ENCODE measurements around the gene BRD2.

BRD2 gene

GRCh38 chr6:32968093-32968866, at the start of gene BRD2:
BRD2 (plus strand) TSS chr6:32968594; CDS start chr6:32972899, 4,305 bp downstream.
- Histone ChIP-seq H3K4me3 (ENCODE audit: low read depth, low read length) (peak within 1 kb of the TSS; percentile 87), H3K27ac (peak within 1 kb of the TSS; percentile 99), H3K27me3 (ENCODE audit: insufficient read depth, low read depth, severe bottlenecking) (no peaks in the 10 kb centered on the region), H3K36me3 (peaks cover 35% of the 10 kb centered on the region), H3K9me3 (ENCODE audit: severe bottlenecking) (no peaks in the 10 kb centered on the region)
- TF ChIP-seq, protein P1, sequence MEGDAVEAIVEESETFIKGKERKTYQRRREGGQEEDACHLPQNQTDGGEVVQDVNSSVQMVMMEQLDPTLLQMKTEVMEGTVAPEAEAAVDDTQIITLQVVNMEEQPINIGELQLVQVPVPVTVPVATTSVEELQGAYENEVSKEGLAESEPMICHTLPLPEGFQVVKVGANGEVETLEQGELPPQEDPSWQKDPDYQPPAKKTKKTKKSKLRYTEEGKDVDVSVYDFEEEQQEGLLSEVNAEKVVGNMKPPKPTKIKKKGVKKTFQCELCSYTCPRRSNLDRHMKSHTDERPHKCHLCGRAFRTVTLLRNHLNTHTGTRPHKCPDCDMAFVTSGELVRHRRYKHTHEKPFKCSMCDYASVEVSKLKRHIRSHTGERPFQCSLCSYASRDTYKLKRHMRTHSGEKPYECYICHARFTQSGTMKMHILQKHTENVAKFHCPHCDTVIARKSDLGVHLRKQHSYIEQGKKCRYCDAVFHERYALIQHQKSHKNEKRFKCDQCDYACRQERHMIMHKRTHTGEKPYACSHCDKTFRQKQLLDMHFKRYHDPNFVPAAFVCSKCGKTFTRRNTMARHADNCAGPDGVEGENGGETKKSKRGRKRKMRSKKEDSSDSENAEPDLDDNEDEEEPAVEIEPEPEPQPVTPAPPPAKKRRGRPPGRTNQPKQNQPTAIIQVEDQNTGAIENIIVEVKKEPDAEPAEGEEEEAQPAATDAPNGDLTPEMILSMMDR (IDR thresholded peaks at IDR 0.05; ENCODE audit: low read depth, low read length), result no peak
- peak; percentile 100 for DNase-seq

GRCh38 chr6:32920715-32921114, 47.7 kb upstream of the BRD2 start:
- Histone ChIP-seq H3K27me3 (ENCODE audit: insufficient read depth, low read depth, severe bottlenecking) (no peaks in the 10 kb centered on the region), H3K27ac (no peak overlapping the region), H3K4me3 (ENCODE audit: low read depth, low read length) (no peak overlapping the region), H3K36me3 (no peaks in the 10 kb centered on the region), H3K9me3 (ENCODE audit: severe bottlenecking) (no peaks in the 10 kb centered on the region)
- TF ChIP-seq, protein P1 (IDR thresholded peaks at IDR 0.05; ENCODE audit: low read depth, low read length), result no peak
- DNase-seq, result no peak

- H3K27ac ChIP-seq, result no peak overlapping the region
- no peaks in the 10 kb centered on the region for H3K9me3 ChIP-seq (ENCODE audit: severe bottlenecking)
- H3K4me3 ChIP-seq (ENCODE audit: low read depth, low read length), result no peak overlapping the region
- TF ChIP-seq, protein P1 (IDR thresholded peaks at IDR 0.05; ENCODE audit: low read depth, low read length), result no peak
- no peaks in the 10 kb centered on the region for H3K27me3 ChIP-seq (ENCODE audit: insufficient read depth, low read depth, severe bottlenecking)
- DNase-seq, result no peak
- no peaks in the 10 kb centered on the region for H3K36me3 ChIP-seq
Measured at GRCh38 chr6:32922083-32922482, 46.3 kb upstream of the BRD2 start.

DNA sequence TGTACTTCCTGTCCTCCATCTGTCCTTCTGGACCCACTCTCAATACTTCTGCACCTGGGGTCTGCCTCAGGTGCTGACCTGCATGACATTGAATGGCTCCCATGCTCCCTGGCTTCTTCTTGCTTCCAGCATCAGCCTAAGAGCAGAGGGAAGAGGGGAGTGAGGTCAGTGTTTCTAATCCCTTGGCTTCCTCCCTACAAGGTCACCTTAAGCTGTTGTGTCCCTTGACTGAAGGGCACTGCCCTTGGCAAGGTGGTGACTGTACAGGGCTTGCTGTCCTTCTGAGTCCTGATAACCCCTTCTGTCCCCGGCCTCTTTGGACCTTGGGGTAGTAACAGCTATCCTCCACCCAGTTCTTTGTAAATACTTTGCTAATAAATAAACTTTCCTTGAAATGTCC, 37.2 kb upstream of the BRD2 start:
- DNase-seq, result no peak
- H3K27me3 ChIP-seq (ENCODE audit: insufficient read depth, low read depth, severe bottlenecking), result no peaks in the 10 kb centered on the region
- H3K9me3 ChIP-seq (ENCODE audit: severe bottlenecking), result no peaks in the 10 kb centered on the region
- H3K4me3 ChIP-seq (ENCODE audit: low read depth, low read length), result no peak overlapping the region
- TF ChIP-seq, protein P1 (IDR thresholded peaks at IDR 0.05; ENCODE audit: low read depth, low read length), result no peak
- no peak overlapping the region for H3K27ac ChIP-seq
- no peaks in the 10 kb centered on the region for H3K36me3 ChIP-seq

- Histone ChIP-seq H3K9me3 (ENCODE audit: severe bottlenecking) (no peaks in the 10 kb centered on the region), H3K36me3 (no peaks in the 10 kb centered on the region), H3K27me3 (ENCODE audit: insufficient read depth, low read depth, severe bottlenecking) (no peaks in the 10 kb centered on the region), H3K4me3 (ENCODE audit: low read depth, low read length) (no peak overlapping the region), H3K27ac (no peak overlapping the region)
- TF ChIP-seq, protein P1 (IDR thresholded peaks at IDR 0.05; ENCODE audit: low read depth, low read length), result no peak
- DNase-seq, result no peak
Measured at GRCh38 chr6:32932132-32932868, 36.1 kb upstream of the BRD2 start.

All from WERI-Rb-1 (cell line).